ENCODE results near the gene ISLR.

ISLR gene

DNA sequence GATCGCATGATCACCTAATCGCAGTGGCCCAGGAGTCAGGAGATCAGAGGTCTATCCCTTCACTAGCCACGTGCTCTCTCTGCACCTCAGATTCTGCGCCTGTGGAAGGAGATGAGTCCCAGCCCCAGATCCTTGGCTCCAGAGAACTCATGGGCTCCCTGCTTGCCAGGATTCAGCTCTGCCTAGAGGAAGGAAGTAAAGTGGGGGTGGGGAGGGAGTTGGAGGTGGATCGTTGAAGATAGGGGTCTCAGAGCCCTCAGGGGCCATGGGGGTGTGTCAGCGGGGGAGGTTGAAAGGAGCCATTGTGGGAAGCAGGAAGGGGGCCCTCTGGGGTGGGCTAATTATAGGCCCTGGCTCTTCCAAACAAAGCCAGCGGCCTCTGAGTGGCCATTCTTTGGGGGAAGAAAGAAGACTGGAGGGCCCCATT, 40.4 kb downstream of the ISLR start:
- no peak for DNase-seq (ENCODE audit: low spot score)

DNA sequence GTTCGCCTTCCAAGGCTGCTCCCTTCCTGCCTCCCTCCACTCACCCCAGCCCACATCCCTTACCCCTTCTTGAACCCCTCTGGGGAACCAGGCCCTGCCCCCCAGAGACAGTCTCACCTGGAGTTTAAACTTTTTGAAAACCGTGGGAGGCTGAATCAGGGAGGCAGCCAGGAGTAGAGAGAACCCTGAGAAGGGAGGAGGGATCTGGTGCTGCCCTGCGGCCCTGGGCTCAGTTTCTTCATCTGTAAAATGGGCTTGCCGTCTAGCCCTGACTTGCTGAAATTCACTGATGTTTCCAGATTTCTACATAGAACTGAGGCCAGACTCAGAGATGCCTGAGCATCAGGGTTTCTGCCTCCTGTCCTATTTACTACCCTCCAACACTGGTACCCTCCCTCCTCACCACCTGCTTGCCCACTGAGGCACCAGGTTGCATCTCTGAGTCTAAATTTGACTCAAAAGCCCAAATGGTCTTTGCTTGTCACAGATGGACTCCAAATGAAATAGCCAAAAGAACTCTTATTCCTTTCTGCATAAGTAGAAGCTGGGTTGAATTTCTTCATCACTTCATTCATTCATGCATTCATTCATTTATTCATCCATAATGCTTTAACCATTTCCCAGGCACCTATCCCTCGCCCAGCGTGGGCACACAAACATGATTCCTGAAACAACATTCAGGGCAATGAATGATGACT, 41.0 kb downstream of the ISLR start:
- no peak for DNase-seq (ENCODE audit: low spot score)

DNA sequence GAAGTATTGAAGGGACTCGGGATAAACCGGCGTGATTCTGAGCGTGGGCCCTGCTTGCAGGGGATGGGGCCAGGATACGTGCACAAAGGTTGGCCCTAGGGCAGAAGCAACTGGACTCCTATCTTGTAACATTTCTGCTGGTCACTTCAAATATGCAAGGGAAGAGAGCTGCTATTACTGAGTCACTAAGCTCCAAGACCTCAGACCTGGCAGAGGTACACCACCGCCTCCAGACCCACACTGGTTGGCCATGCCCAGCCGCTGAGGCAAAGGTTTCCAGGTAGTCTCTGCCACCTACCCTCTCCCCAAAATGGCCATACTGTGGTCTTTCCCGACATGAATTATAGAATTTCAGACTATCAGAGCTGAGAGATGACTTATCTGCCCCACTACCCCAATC, 42.4 kb downstream of the ISLR start:
- DNase-seq (ENCODE audit: low spot score), result no peak

DNA sequence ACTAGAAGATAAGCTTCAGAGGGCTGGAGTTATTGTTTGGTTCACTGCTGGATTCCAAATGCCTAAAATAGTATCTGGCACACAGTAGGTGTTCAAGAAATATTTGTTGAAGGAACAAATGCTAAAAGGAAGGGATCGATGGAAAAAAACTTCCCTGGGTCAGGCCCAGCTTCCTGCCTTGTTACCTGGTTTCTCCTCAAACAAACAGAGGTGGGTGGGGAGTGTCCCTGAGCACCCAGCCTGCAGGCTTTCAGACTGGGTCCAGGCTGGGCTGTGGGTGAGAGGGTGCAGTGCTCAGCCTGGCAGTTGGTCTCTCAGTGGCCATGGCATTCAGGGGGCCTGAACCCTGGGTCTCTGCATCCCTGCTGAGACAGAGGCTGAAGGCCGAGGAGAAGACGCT, 43.4 kb downstream of the ISLR start:
- no peak for DNase-seq (ENCODE audit: low spot score)

DNA sequence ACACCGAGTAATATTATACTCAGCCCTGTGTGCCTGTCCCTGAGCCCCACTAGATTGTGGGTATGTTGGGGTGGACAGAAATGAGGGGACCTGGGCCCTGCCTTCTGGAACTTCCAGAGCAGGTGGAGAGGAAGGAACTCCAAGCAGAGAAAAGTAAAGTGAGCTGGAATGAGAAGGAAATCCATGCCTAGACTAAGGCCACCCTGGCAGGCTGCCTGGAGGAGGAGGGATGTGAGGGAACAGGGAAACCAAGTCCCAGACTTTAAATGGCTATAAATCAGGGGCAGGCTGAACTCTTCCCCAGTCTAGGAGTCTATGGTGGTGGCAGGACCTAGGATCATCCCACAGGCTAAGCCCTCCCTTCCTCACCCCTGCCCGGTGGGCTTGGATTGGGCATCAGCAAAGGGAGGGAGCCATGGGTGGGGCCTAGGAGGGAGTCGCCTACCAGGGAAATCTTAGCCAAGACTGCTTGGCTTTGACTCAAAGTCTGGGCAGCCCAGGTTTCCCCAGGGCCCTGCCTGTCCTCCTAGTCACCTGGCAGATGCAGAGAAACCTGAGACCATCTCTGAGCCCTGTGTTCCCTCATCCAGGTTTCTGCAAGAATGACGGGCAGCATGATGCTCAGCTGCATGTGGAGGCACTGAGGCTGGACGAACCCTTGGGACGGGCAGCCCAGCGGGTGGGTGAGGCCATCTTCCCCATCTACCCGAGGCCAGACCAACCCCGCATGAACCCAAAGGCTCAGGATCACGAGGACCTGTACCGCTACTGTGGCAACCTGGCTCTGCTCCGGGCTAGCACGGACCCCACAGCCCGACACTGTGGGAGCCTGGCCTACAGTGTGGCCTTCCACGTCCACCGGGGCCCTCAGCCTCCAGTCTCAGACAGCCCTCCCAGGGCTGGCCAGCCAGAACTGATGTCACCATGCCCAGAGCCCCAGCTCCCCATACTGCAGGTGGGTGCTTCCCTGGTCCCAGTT, 44.7 kb downstream of the ISLR start:
- no peak for DNase-seq (ENCODE audit: low spot score)

DNA sequence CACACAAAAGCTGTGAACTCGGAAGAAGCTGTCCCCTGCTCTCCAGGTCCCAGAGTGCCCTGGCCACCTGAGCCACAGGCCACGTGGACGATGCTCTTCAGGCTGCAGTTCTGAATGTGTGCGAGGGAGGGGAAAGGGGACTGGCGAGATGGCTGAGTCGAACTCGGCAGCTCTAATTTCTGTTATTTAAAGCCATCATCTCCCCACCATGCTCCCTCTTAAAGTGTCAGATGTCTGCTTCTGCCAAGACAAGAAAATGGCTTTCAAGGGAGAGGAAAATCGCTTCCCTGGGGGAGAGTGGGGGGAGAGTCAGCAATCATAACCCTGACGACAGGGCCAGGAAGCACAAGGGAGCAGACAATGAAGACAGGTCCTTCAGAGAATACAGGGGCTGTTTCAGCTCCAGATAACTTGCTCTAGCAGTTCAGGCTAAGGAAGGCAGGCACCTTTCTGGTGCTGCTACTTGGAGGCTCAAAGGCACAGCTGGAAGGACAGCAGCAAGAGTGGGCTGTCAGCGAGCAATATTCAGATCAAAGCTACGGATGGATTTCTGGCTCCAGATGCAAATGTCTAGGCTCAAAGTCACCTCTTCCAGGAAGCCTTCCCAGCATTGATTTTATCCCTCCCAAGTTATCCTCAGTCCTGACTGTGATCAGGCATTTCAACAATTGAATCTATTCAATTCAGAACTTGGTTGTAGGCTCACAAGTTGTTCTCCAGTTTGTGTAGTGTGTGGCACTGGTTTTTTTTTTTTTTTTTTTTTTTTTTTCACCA, 47.2 kb downstream of the ISLR start:
- DNase-seq (ENCODE audit: low spot score), result no peak

DNA sequence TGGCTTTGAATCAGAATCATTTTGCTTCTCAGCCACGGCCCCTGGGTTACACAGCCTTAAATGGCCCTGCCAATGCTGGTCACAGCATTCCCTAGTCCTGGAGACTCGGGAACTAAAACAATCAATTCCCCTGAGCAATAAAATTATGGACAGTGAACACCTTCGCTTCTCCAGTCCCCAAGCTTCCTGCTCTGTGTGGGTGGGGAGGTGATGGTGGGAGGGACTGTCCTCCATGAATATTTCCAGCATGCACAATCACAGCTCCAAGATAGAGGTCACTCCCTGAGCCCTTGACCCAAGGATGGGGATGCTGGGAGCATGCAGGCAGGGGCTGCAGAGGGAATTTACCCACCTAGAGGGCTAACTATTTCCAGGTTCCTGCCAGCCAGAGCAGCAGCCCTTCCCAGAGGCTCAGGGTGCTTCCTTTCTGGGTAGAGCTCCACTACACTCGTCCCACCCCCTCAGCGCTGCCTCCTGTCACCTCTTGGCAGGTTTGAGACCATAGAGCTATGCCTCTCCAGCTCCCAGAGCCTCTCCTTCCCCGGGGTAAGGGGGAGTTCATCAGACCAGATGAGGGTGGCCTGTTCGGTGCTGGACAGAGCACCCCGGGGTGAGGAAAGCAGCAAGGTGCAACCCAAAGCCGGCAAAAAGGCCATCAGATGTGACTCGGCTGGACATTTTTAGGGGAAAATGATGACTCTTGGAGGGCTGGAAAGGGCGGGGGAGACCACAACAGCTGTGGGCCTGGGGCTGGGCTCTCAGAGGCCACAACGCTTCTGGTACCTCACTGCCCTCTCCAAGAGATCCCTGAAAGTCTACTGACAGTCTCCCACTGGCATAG, 48.1 kb downstream of the ISLR start:
- no peak for DNase-seq (ENCODE audit: low spot score)

DNA sequence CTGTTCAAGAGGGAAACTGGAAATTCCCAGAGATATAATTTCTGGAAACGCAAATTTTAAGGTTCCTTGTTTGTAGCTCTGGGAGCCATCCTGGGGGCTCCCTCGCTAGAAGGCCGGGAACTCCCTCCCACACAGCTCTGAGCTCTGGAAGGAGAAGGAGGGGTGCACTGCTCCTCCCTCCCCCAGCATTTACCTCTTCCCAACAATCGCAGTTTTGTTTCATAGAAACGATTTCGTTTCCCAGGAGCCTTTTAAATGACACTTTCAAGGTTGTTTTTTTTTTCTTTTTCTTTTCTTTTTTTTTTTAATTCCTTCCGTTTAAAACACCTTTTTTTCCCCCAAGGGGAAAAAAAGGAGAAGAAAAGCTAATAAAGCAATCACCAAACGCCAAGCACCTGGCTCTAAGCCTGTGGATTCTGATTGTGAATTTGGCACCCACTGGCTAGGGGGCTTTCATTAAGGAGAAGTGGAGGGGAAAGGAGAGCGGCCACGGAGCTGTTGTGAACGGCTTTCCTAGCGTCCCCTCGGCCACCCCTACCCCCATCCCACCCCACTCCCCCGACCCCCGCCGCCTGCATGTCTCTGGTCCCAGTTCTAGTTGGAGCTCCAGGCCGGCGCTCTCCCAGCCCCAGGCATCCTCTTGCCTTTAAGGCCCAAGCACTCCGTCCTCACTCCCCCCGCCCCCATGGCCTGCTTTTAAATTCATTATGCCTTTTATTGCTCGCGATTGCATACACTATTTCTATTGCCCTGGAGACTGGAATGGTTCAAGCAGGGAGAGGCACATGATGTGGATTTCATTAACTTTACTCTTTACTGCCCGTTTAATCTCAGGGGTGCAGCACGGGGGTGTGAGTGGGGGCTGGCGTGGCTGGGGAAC, 49.0 kb downstream of the ISLR start:
- no peak for DNase-seq (ENCODE audit: low spot score)

DNA sequence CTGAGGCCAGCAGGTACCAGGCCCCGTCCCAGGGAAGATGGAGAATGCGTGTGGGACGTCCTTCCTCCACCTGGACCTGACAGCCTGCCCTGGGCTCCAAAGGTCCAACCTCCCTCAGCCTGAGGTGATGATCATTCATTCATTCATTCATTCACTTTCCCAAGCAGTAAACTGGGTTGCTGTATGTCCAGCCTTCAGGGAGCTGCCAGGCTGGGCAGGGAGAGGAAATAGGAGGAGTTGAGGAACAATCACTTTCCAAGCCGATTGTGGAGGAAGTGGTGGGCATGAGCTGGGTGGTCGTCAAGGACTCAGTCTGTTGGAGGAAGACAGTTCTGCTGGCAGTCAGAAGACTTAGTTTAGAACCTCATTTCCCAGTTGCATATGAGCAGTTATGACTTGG, 52.4 kb downstream of the ISLR start:
- no peak for DNase-seq (ENCODE audit: low spot score)

Data from CD4-positive, alpha-beta T cell treated with Interleukin-2 at 100 ng/mL for 4 hours (primary cell).